PC-3 (cell line): ENCODE data around the gene ZNF280D. TPM values are rescaled to one million over a fixed set of nuclear protein-coding genes. Genes with fewer than 3 reads are reported as not detected.

Source experiments
- ATAC-seq: fragments of 200-7000 bp; cut with Tn5 transposase; 2 replicates; pipeline ENCODE4 v1.9.1; 2020; ENCODE audit warnings: mild to moderate bottlenecking, moderate library complexity
- BruUV-seq: library from RNA; stranded (reverse); fragments of 400-500 nt; replicated peaks from 2 replicates; lab custom pipeline; 2021; lab: Mats Ljungman, UMichigan
- CTCF ChIA-PET: fragments of 300-600 bp; sonication (Branson Sonifier 250); formaldehyde crosslinking; loops from one replicate; lab custom pipeline; 2022; ENCODE audit warnings: antibody characterized with exemption; lab: Charles Lee
- POLR2A ChIA-PET: fragments of 300-600 bp; sonication (Branson Sonifier 250); formaldehyde crosslinking; loops from one replicate; lab custom pipeline; 2022; ENCODE audit warnings: antibody characterized with exemption; ENCODE audit not compliant: unreplicated experiment; lab: Charles Lee
- DNase-seq: peaks from one replicate; pipeline ENCODE4 v3.0.0-alpha.2; 2015
- H2AFZ ChIP-seq: fragments of 300-600 bp; sonication (generic); 2 replicates; pipeline ENCODE4 v1.6.0; 2016; ENCODE audit warnings: antibody characterized with exemption, low read length
- H3F3A ChIP-seq: fragments of 300-600 bp; sonication (generic); one replicate; pipeline ENCODE4 v1.6.0; 2017; ENCODE audit warnings: antibody characterized with exemption, low read length, control low read depth, mild to moderate bottlenecking; ENCODE audit not compliant: unreplicated experiment
- H3K27ac ChIP-seq: fragments of 300-600 bp; sonication (generic); 2 replicates; pipeline ENCODE4 v1.5.1; 2016; ENCODE audit warnings: mild to moderate bottlenecking, low read length
- H3K27me3 ChIP-seq: fragments of 300-600 bp; sonication (generic); 2 replicates; pipeline ENCODE4 v1.6.1; 2016; ENCODE audit warnings: low read length, mixed read lengths
- H3K36me3 ChIP-seq: fragments of 300-600 bp; sonication (generic); 2 replicates; pipeline ENCODE4 v1.6.1; 2016; ENCODE audit warnings: low read depth, mixed run types, low read length, mixed read lengths
- H3K4me1 ChIP-seq: fragments of 300-600 bp; sonication (generic); 2 replicates; pipeline ENCODE4 v1.5.1; 2016; ENCODE audit warnings: low read length; ENCODE audit not compliant: insufficient read depth
- H3K4me2 ChIP-seq: fragments of 300-600 bp; sonication (generic); 2 replicates; pipeline ENCODE4 v1.6.0; 2016; ENCODE audit warnings: low read length
- H3K4me3 ChIP-seq: fragments of 300-600 bp; sonication (generic); 2 replicates; pipeline ENCODE4 v1.5.1; 2016; ENCODE audit warnings: mild to moderate bottlenecking, low read length, mixed read lengths
- H3K79me2 ChIP-seq: fragments of 300-600 bp; sonication (generic); 2 replicates; pipeline ENCODE4 v1.6.1; 2017; ENCODE audit warnings: low read length, mixed read lengths
- H3K9ac ChIP-seq: fragments of 300-600 bp; sonication (generic); 2 replicates; pipeline ENCODE4 v1.6.0; 2016; ENCODE audit warnings: mild to moderate bottlenecking, low read length
- H3K9me2 ChIP-seq: fragments of 300-600 bp; sonication (generic); replicated peaks from 2 replicates; pipeline ENCODE4 v1.6.1; 2016; ENCODE audit warnings: mixed run types, low read length, mixed read lengths
- H3K9me3 ChIP-seq: fragments of 300-600 bp; sonication (generic); 2 replicates; pipeline ENCODE4 v1.6.1; 2016; ENCODE audit warnings: low read length, mixed read lengths
- H4K20me1 ChIP-seq: fragments of 300-600 bp; sonication (generic); 2 replicates; pipeline ENCODE4 v1.6.1; 2016; ENCODE audit warnings: low read length, mixed read lengths
- EZH2 ChIP-seq: fragments of 300-600 bp; sonication (generic); IDR thresholded peaks from one replicate; pipeline ENCODE4 v1.6.1; 2017; ENCODE audit warnings: antibody characterized with exemption, mild to moderate bottlenecking, low read length; ENCODE audit not compliant: unreplicated experiment
- EZH2phosphoT487 ChIP-seq: fragments of 300-600 bp; sonication (generic); IDR thresholded peaks from 2 replicates; pipeline ENCODE4 v1.6.1; 2018; ENCODE audit warnings: mild to moderate bottlenecking, antibody characterized with exemption, low read length, borderline replicate concordance
- intact Hi-C: fragments of 100-400 bp; cut with micrococcal nuclease; formaldehyde crosslinking; loops from 2 replicates; pipeline ENCODE4 v1.9.0; 2023
- total RNA-seq: library from RNA; depleted of rRNA; stranded (reverse); fragments of >200 nt; gene quantifications from 2 replicates; pipeline ENCODE4 v1.2.3, GENCODE V29; 2014
- TF ChIP-seq, protein P1 (sequence below): fragments of 300-600 bp; sonication (generic); conservative IDR thresholded peaks from 2 replicates; pipeline ENCODE4 v1.5.1; 2017; ENCODE audit warnings: antibody characterized with exemption, low read depth, mild to moderate bottlenecking, low read length

The ZNF280D gene
- total RNA-seq, 1 experiment from 2014 or later, result 7.4 TPM

DNA sequence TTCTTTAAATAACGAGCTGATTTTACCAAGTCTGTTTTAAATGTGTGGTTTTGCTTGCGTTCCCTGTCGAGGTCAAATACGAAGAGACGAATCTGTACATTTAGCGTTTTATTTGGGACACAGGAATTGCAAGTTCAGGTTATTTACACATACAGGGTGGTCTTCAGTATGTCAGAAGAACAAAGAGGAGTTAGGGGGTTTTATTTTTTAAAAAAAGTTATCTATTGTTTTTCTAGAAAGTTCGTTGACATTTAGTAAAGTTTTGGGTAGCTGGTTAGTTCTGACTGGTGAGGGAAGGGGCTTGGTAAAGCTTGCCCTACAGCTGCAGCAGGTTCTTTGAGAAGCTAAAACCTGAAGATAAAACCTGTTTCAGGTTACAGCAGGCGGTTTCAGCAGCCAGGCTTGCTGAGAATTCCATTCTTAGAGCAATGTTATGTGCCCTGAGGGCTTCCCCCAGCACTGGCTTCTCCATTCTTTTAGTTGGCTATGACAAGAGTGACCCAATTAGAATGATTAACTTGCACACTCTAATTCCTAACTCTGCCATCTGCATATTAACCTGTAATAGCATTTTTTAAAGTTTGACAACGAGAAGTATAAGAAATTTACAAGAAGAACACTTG, 815 bp upstream of the ZNF280D start:
- TF ChIP-seq, protein P1, sequence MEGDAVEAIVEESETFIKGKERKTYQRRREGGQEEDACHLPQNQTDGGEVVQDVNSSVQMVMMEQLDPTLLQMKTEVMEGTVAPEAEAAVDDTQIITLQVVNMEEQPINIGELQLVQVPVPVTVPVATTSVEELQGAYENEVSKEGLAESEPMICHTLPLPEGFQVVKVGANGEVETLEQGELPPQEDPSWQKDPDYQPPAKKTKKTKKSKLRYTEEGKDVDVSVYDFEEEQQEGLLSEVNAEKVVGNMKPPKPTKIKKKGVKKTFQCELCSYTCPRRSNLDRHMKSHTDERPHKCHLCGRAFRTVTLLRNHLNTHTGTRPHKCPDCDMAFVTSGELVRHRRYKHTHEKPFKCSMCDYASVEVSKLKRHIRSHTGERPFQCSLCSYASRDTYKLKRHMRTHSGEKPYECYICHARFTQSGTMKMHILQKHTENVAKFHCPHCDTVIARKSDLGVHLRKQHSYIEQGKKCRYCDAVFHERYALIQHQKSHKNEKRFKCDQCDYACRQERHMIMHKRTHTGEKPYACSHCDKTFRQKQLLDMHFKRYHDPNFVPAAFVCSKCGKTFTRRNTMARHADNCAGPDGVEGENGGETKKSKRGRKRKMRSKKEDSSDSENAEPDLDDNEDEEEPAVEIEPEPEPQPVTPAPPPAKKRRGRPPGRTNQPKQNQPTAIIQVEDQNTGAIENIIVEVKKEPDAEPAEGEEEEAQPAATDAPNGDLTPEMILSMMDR, result no peak
- TF ChIP-seq EZH2 (no peak), EZH2phosphoT487 (no peak)
- H4K20me1 ChIP-seq, result no peaks in the 10 kb centered on the region
- 0 out of 2 replicates have a peak, but pooled peaks cover 3% of the 10 kb centered on the region for H3K9me3 ChIP-seq
- H3K27ac ChIP-seq, result no peak overlapping the region
- no peak overlapping the region for H3K4me3 ChIP-seq
- peaks cover 38% of the 10 kb centered on the region for H3K79me2 ChIP-seq
- 0 out of 2 replicates have a peak overlapping the region, but pooled peaks have one; percentile 99 for H3K4me2 ChIP-seq
- peak overlapping the region; percentile 90; the same call in 1 of the 2 replicates for H2AFZ ChIP-seq
- no peaks in the 10 kb centered on the region for H3K27me3 ChIP-seq
- no peak for DNase-seq
- no peaks in the 10 kb centered on the region for H3K9me2 ChIP-seq
- ATAC-seq, result no peak
- H3K36me3 ChIP-seq, result no peaks in the 10 kb centered on the region
- H3K9ac ChIP-seq, result no peak overlapping the region
- H3K4me1 ChIP-seq, result peaks cover 25% of the 10 kb centered on the region
- POLR2A ChIA-PET, result no interaction called here
- CTCF ChIA-PET, result no interaction called here
- intact Hi-C loops, result loop anchor here (5.0 to 10.0 kb wide), 2 partner anchors 73 to 181 kb away; partner anchors contain the start of gene TCF12
- BruUV-seq, result TSS peak; percentile 44
- no peaks in the 10 kb centered on the region for H3F3A ChIP-seq

DNA sequence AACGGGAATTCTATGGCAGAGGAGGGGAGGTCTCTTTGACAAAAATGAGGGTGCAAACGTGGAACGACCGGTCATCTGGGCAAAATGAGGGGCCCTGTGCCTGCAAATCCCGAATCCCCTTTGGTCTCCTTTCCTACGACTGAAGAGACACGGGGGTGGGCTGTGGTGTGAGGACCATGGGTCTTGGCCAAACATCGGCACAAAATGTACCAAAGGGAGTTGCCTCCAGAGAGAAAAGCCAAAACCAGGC, 498 bp downstream of the ZNF280D start:
- 0 out of 2 replicates have a peak, but pooled peaks cover 3% of the 10 kb centered on the region for H3K9me3 ChIP-seq
- CTCF ChIA-PET, result no interaction called here
- no peaks in the 10 kb centered on the region for H3K36me3 ChIP-seq
- peak overlapping the region; percentile 95 for H3K9ac ChIP-seq
- no TSS peak for BruUV-seq
- H3K27me3 ChIP-seq, result no peaks in the 10 kb centered on the region
- POLR2A ChIA-PET, result interaction anchor here (0.6 kb wide), 1 partner anchor 101 kb away, joined by 4 read pairs; no protein-coding TSS in a partner anchor
- no peaks in the 10 kb centered on the region for H3K9me2 ChIP-seq
- peaks cover 25% of the 10 kb centered on the region for H3K4me1 ChIP-seq
- peak overlapping the region; percentile 95 for H3K4me3 ChIP-seq
- H3K27ac ChIP-seq, result peak overlapping the region; percentile 65
- H3K4me2 ChIP-seq, result peak overlapping the region; percentile 99
- DNase-seq (no peak), ATAC-seq (no peak; the same call in 1 of the 2 replicates)
- H3K79me2 ChIP-seq, result peaks cover 49% of the 10 kb centered on the region
- H3F3A ChIP-seq, result no peaks in the 10 kb centered on the region
- no peaks in the 10 kb centered on the region for H4K20me1 ChIP-seq
- intact Hi-C loops, result loop anchor here (2.0 to 10.0 kb wide), 3 partner anchors 74 to 236 kb away; partner anchors contain the start of gene TCF12
- TF ChIP-seq, protein P1, result no peak
- no peak for TF ChIP-seq EZH2
- TF ChIP-seq EZH2phosphoT487, result no peak
- H2AFZ ChIP-seq, result peak overlapping the region; percentile 90
